ENCODE results near the gene SHC2. TPM values are rescaled to one million over a fixed set of nuclear protein-coding genes. Genes with fewer than 3 reads are reported as not detected.
"Not testable (repeated sequence)": the region's sequence is repeated elsewhere in the genome, so short reads cannot be mapped to it uniquely, and the experiment has no call there.

Gene SHC2
- total and polyA plus RNA-seq, 7 donors = 1.8 to 49.9 (median 17.8) TPM

- Histone ChIP-seq H3K4me1 (no peaks in the 10 kb centered on the region), H3K27ac (no peak overlapping the region), H3K4me3 (no peak overlapping the region), H3K27me3 (peaks cover 4 to 20% (median 18%) of the 10 kb centered on the region in 3 donors), H3K9me3 (no peaks in the 10 kb centered on the region), H3K36me3 (peaks cover 0 to 7% (median 3%) of the 10 kb centered on the region in 4 donors)
- 96 to 98% methylated on average over 1 of the region's 1 CpG for WGBS, 2 donors
- no peak for DNase-seq
- intact Hi-C loops (cut with DNase I) = no loop called here
- TF ChIP-seq POLR2AphosphoS5 (IDR thresholded peaks at IDR 0.05) (no peak), EP300 (IDR thresholded peaks at IDR 0.05) (no peak), POLR2A (IDR thresholded peaks at IDR 0.05) (no peak), CTCF (IDR thresholded peaks at IDR 0.05) (no peak)
Measured at GRCh38 chr19:415292-415691, 45.5 kb downstream of the SHC2 start.

DNA sequence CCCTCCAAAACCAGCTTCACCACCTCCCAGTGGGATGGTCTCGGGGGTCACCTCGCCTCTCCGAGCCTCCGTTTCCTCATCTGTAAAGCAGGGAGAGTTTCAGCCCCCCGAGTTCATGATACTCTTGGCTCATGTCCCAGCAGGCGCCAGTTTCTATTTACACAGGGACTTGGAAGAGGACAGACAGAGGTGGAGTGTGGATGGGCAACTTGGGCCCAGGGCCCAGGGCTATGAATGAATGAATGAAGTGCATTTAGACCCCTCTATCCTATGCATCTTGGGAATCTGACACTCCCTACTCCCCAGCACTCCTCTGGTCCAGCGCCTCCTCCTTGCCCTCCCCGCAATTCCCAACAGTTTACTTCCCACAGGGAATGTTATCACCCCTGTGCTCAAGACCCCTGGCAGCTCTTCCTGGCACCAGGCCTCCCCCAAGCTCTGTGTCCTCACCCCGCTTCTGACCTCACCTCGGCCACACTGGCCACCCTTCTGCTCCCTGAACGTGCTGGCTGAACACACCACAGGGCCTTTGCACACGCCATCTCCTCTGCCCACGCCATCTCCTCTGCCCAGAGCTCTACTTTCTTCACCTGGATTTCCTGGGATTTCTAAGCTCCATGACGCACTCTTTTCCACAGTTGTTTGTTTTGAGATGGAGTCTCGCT lies 46.9 kb downstream of the SHC2 start:
- H3K27ac ChIP-seq = no peak overlapping the region
- WGBS, 2 donors = 67 to 82% methylated on average over 15 of the region's 15 CpGs
- TF ChIP-seq POLR2A (IDR thresholded peaks at IDR 0.05) (no peak), EP300 (IDR thresholded peaks at IDR 0.05) (no peak), POLR2AphosphoS5 (IDR thresholded peaks at IDR 0.05) (no peak), CTCF (IDR thresholded peaks at IDR 0.05) (no peak)
- intact Hi-C loops (cut with DNase I) = no loop called here
- H3K4me1 ChIP-seq = peaks cover 0 to 13% (median 11%) of the 10 kb centered on the region in 4 donors
- peaks cover 0 to 7% (median 0%) of the 10 kb centered on the region in 4 donors for H3K36me3 ChIP-seq
- DNase-seq = no peak
- H3K9me3 ChIP-seq = no peaks in the 10 kb centered on the region
- H3K4me3 ChIP-seq = no peak overlapping the region
- peaks cover 12 to 34% (median 32%) of the 10 kb centered on the region in 3 donors for H3K27me3 ChIP-seq

DNA sequence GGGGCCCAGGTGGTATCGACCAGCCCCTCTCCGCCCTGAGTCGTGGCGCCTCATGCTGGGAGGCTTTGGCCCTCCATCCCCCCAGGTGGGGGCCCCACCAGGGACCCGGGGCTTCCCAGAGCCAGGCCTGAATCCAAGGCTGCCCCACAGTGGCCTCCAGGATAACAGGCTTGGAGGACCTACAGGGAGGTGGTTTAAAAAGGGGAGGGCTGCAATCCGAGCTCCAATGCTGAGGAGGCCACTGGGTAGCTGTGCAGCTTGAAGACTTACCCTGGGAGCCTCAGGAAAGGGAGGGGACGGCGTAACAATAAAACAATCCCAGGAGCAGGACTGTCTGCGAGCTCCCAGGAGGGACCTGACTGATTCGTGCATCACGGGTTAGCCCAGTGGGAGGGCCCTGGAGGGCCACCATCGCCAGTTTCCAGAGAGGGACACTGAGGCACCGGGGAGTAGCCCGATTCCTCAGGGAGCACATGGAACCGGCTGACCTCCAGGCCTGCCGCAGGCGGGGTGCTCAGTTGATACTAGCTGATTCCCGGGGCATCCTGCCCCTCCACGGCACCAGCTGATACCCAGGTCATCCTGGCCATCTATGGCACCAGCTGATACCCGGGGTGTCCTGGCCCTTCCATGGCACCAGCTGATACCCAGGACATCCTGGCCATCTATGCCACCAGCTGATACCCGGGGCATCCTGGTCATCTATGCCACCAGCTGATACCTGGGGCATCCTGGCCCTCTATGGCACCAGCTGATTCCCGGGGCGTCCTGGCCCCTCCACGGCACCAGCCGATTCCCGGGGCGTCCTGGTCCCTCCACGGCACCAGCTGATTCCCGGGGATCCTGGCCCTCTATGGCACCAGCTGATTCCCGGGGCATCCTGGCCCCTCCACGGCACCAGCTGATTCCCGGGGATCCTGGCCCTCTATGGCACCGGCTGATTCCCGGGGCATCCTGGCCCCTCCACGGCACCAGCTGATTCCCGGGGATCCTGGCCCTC lies 48.2 kb downstream of the SHC2 start:
- Histone ChIP-seq H3K27ac (no peak overlapping the region), H3K4me1 (peaks cover 0 to 24% (median 21%) of the 10 kb centered on the region in 4 donors), H3K36me3 (peaks cover 0 to 7% (median 0%) of the 10 kb centered on the region in 4 donors), H3K9me3 (no peaks in the 10 kb centered on the region), H3K4me3 (no peak overlapping the region), H3K27me3 (peaks cover 25 to 46% (median 44%) of the 10 kb centered on the region in 3 donors)
- no peak for DNase-seq
- TF ChIP-seq POLR2A (IDR thresholded peaks at IDR 0.05) (no peak), CTCF (IDR thresholded peaks at IDR 0.05) (no peak), EP300 (IDR thresholded peaks at IDR 0.05) (no peak), POLR2AphosphoS5 (IDR thresholded peaks at IDR 0.05) (no peak)
- 49 to 54% methylated on average over 36 of the region's 36 CpGs for WGBS, 2 donors
- intact Hi-C loops (cut with DNase I) = no loop called here

GRCh38 chr19:411723-412355 lies 49.0 kb downstream of the SHC2 start:
- Histone ChIP-seq H3K27me3 (peaks cover 28 to 54% (median 53%) of the 10 kb centered on the region in 3 donors), H3K4me1 (peaks cover 0 to 24% (median 21%) of the 10 kb centered on the region in 4 donors), H3K27ac (no peak overlapping the region), H3K4me3 (no peak overlapping the region), H3K36me3 (peaks cover 0 to 4% (median 0%) of the 10 kb centered on the region in 4 donors), H3K9me3 (no peaks in the 10 kb centered on the region)
- intact Hi-C loops (cut with DNase I) = no loop called here
- WGBS, 2 donors = 24 to 48% methylated on average over 13 of the region's 13 CpGs
- no peak for DNase-seq
- TF ChIP-seq CTCF (IDR thresholded peaks at IDR 0.05) = no peak
- TF ChIP-seq POLR2A (IDR thresholded peaks at IDR 0.05) = no peak
- TF ChIP-seq POLR2AphosphoS5 (IDR thresholded peaks at IDR 0.05) = no peak
- TF ChIP-seq EP300 (IDR thresholded peaks at IDR 0.05) = no peak

DNA sequence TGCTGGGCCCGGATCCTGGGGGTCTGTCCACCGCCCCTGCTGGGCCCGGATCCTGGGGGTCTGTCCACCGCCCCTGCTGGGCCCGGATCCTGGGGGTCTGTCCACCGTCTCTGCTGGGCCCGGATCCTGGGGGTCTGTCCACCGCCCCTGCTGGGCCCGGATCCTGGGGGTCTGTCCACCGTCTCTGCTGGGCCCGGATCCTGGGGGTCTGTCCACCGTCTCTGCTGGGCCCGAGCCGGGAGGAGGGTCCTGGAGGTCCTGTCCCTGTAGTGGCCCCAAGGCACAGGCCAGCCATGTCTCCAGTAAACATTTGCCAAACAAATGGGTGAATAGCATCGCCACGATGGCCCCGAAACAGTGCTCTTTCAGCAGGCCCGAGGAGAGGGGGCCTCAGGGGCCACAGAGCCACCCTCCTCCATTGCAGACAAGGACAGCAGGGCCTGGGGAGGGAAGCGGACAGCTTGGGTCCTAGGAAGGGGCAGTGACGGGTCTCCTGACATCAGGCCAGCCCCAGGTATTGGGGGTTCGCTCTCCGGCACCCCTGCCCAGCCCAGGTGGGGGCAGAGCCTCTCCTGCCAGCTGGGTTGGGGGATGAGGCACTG lies 49.6 kb downstream of the SHC2 start:
- H3K27me3 ChIP-seq = peaks cover 28 to 60% (median 58%) of the 10 kb centered on the region in 3 donors
- H3K4me1 ChIP-seq = peaks cover 0 to 24% (median 21%) of the 10 kb centered on the region in 4 donors
- DNase-seq; H3K4me3 ChIP-seq; H3K27ac ChIP-seq; H3K36me3 ChIP-seq; intact Hi-C loops (cut with DNase I); H3K9me3 ChIP-seq: not testable (repeated sequence)
- 87 to 92% methylated on average over 22 of the region's 22 CpGs for WGBS, 2 donors
